ENCODE measurements around the gene NFKB1.

The NFKB1 gene

DNA sequence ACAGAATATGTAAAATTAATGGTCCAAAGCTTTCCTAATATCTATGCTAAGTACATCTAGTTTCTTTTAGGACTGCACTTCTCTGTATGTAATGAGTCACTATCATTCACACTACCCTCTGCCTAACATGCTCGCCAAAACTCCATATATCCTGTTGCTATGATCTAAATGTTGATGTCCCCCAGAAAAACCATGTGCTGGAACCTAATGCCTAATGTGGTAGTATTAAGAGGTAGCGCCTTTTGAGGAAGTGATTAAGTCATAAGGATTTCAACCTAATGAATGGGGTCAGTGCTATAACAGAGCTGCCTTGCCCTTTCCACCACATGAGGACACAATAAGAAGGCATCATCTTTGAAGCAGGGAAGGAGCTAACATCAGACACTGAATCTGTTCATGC lies 34.9 kb upstream of the NFKB1 start:
- no peaks in the 10 kb centered on the region for H3K36me3 ChIP-seq
- no peak for DNase-seq
- no peaks in the 10 kb centered on the region for H3K4me1 ChIP-seq
- peaks cover 4% of the 10 kb centered on the region for H3K27me3 ChIP-seq
- no peaks in the 10 kb centered on the region for H3K9me3 ChIP-seq
- no peak for TF ChIP-seq CTCF (IDR thresholded peaks at IDR 0.05; ENCODE audit: low read depth, low read length)
- H3K4me3 ChIP-seq (ENCODE audit: low read depth, low read length): no peak overlapping the region

DNA sequence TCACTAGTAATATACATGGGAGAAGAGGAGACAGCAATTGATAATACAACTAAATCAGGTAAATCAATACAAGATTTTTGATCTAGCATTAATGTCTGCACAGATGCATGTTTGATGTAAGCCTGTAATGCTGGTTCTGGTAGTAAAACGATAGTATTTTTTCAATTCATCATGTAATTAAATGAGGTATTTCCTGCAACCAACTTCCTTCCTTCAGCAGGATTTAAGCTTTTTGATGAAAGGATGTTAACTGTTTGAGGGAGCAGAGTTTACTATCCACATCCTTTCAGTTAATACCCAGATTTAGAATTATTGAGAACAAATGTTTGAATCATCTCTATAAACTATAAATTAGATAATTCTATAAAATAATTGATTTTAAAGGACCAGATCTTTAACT lies 31.4 kb upstream of the NFKB1 start:
- Histone ChIP-seq H3K4me3 (ENCODE audit: low read depth, low read length) (no peak overlapping the region), H3K27me3 (peaks cover 4% of the 10 kb centered on the region)
- DNase-seq: no peak

DNA sequence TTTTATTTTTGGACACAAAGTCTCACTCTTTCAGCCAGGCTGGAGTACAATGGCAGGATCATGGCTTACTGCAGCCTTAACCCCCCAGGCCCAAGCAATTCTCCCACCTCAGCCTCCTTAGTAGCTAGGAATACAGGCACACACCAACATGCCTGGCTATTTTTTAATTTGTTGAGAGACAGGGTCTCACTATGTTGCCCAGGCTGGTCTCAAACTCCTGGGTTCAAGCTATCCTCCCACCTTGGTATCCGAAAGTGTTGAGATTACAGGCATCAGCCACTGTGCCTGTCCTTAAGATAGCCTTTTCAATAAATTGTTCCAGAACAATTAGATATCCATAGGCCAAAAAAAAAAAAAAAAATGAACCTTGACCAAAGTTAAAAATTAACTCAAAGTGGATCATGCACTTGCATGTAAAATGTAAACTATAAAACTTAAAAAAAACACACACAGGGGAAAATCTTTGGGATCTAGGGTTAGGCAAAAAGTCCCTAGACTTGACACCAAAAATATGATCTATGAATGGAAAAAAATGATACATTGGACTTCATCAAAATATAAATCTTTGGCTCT lies 28.6 kb upstream of the NFKB1 start:
- Histone ChIP-seq H3K9me3 (no peaks in the 10 kb centered on the region; the same call in 1 of the 2 replicates), H3K4me3 (ENCODE audit: low read depth, low read length) (no peak overlapping the region), H3K36me3 (no peaks in the 10 kb centered on the region), H3K27me3 (peaks cover 4% of the 10 kb centered on the region), H3K4me1 (no peaks in the 10 kb centered on the region)
- no peak for TF ChIP-seq CTCF (IDR thresholded peaks at IDR 0.05; ENCODE audit: low read depth, low read length)
- no peak for DNase-seq

More for the DNA sequence above, 31.4 kb upstream of the NFKB1 start:
- TF ChIP-seq CTCF (IDR thresholded peaks at IDR 0.05; ENCODE audit: low read depth, low read length): no peak
- H3K4me1 ChIP-seq: no peaks in the 10 kb centered on the region
- no peaks in the 10 kb centered on the region for H3K36me3 ChIP-seq
- no peaks in the 10 kb centered on the region for H3K9me3 ChIP-seq

GRCh38 chr4:102473476-102473875 lies 27.7 kb upstream of the NFKB1 start:
- Histone ChIP-seq H3K9me3 (no peaks in the 10 kb centered on the region; the same call in 1 of the 2 replicates), H3K27me3 (peaks cover 4% of the 10 kb centered on the region), H3K4me3 (ENCODE audit: low read depth, low read length) (no peak overlapping the region), H3K4me1 (no peaks in the 10 kb centered on the region), H3K36me3 (no peaks in the 10 kb centered on the region)
- no peak for DNase-seq
- no peak for TF ChIP-seq CTCF (IDR thresholded peaks at IDR 0.05; ENCODE audit: low read depth, low read length)

GRCh38 chr4:102474736-102475504 lies 26.2 kb upstream of the NFKB1 start:
- Histone ChIP-seq H3K36me3 (no peaks in the 10 kb centered on the region), H3K27me3 (peaks cover 4% of the 10 kb centered on the region), H3K9me3 (no peaks in the 10 kb centered on the region; the same call in 1 of the 2 replicates), H3K4me3 (ENCODE audit: low read depth, low read length) (no peak overlapping the region), H3K4me1 (no peaks in the 10 kb centered on the region)
- no peak for DNase-seq
- TF ChIP-seq CTCF (IDR thresholded peaks at IDR 0.05; ENCODE audit: low read depth, low read length): no peak

DNA sequence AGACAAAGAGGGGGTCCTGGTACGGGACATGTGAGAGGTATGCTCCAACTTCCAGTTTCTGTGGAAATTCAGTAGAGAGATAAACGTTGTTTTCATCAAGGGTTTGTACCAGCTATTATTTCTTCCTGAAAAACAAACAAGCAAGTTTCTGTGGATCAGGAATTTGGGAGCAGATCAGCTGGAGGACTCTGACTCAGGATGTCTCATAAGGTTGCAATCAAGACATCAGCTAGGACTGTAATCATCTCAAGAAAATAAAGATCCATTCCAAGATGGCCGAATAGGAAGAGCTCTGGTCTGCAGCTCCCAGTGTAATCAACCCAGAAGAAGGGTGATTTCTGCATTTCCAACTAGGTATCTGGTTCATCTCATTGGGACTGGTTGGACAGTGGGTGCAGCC lies 23.5 kb upstream of the NFKB1 start:
- Histone ChIP-seq H3K9me3 (no peaks in the 10 kb centered on the region; the same call in 1 of the 2 replicates), H3K36me3 (no peaks in the 10 kb centered on the region), H3K4me3 (ENCODE audit: low read depth, low read length) (no peak overlapping the region), H3K27me3 (no peaks in the 10 kb centered on the region), H3K4me1 (no peaks in the 10 kb centered on the region)
- no peak for DNase-seq
- no peak for TF ChIP-seq CTCF (IDR thresholded peaks at IDR 0.05; ENCODE audit: low read depth, low read length)

Data from BE2C (cell line).